Stimulated activated CD4-positive, alpha-beta T cell treated with anti-CD3 and anti-CD28 coated beads, Interleukin-2, amount 100 ng/mL, for 48 hours (primary cell): ENCODE data around the gene CCR4.
"Not testable (repeated sequence)": the region's sequence is repeated elsewhere in the genome, so short reads cannot be mapped to it uniquely, and the experiment has no call there.

Experiments used
- DNase-seq, 2 donors: peaks; one replicate each; pipeline ENCODE4 v3.0.0-alpha.2; 2020

The CCR4 gene

GRCh38 chr3:32984918-32985317, 33.5 kb downstream of the CCR4 start:
- DNase-seq: not testable (repeated sequence)

- DNase-seq: no peak
Measured at GRCh38 chr3:32989171-32989570, 37.7 kb downstream of the CCR4 start.

- DNase-seq: no peak
Measured at GRCh38 chr3:32990116-32990515, 38.7 kb downstream of the CCR4 start.

GRCh38 chr3:32991781-32992180, 40.3 kb downstream of the CCR4 start:
- no peak for DNase-seq

GRCh38 chr3:32992310-32992686, 40.9 kb downstream of the CCR4 start:
- DNase-seq: no peak

GRCh38 chr3:32994045-32994444, 42.6 kb downstream of the CCR4 start:
- DNase-seq: no peak

GRCh38 chr3:32995098-32995497, 43.7 kb downstream of the CCR4 start:
- no peak for DNase-seq

- DNase-seq: no peak
Measured at GRCh38 chr3:32996048-32996754, 44.8 kb downstream of the CCR4 start.

- DNase-seq: no peak
Measured at GRCh38 chr3:32996755-32997091, 45.3 kb downstream of the CCR4 start.

GRCh38 chr3:32998631-32999451, 47.4 kb downstream of the CCR4 start:
- no peak for DNase-seq

GRCh38 chr3:33000691-33001385, 49.4 kb downstream of the CCR4 start:
- DNase-seq: no peak

GRCh38 chr3:33001889-33002288, 50.4 kb downstream of the CCR4 start:
- DNase-seq: no peak

GRCh38 chr3:33003308-33003707, 51.9 kb downstream of the CCR4 start:
- DNase-seq: no peak

- no peak for DNase-seq
Measured at GRCh38 chr3:33004205-33004604, 52.8 kb downstream of the CCR4 start.

- DNase-seq: no peak
Measured at GRCh38 chr3:33004961-33005360, 53.5 kb downstream of the CCR4 start.
